ENCODE measurements around the gene FAM114A1.

DNA sequence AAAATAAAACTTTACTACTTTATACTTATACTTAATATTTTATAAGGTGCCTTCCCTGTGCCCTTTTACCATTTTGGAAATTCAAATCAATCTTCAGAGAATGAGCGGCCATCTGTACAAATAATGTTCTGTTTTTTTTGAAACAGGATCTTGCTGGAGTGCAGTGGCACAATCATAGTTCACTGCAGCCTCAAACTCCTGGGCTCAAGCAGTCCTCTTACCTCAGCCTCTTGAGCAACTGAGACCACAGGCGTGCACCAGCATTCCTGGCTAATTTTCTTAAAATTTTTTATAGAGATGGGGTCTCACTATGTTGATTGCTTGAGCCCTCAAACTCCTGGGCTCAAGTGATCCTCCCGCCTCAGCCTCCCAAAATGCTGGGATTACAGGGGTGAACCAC lies 53.5 kb downstream of the FAM114A1 start:
- no peak for TF ChIP-seq TAF1 (IDR thresholded peaks at IDR 0.05; ENCODE audit: low read depth, low read length)
- TF ChIP-seq POLR2A (IDR thresholded peaks at IDR 0.05; ENCODE audit: low read depth, low read length) = no peak

Data from GM12891 (cell line).